Endothelial cell (in vitro differentiated cells): ENCODE results near the gene MAP3K2. TPM values are rescaled to one million over a fixed set of nuclear protein-coding genes. Genes with fewer than 3 reads are reported as not detected.

Source experiments
- DNase-seq: peaks from one replicate; pipeline ENCODE4 v3.0.0; 2021; ENCODE audit warnings: low spot score
- H3K27ac Mint-ChIP-seq: one replicate; pipeline ENCODE4 v1.8.0; 2021; ENCODE audit warnings: mixed read lengths, inconsistent platforms; ENCODE audit not compliant: unreplicated experiment
- H3K27me3 Mint-ChIP-seq: one replicate; pipeline ENCODE4 v1.8.0; 2021; ENCODE audit warnings: mild to moderate bottlenecking, moderate library complexity, mixed read lengths, inconsistent platforms; ENCODE audit not compliant: unreplicated experiment
- H3K36me3 Mint-ChIP-seq: one replicate; pipeline ENCODE4 v1.8.0; 2021; ENCODE audit warnings: mild to moderate bottlenecking, low read depth, mixed read lengths, inconsistent platforms; ENCODE audit not compliant: unreplicated experiment
- H3K4me1 Mint-ChIP-seq: one replicate; pipeline ENCODE4 v1.8.0; 2021; ENCODE audit warnings: mild to moderate bottlenecking, mixed read lengths, inconsistent platforms; ENCODE audit not compliant: unreplicated experiment
- H3K4me3 Mint-ChIP-seq: one replicate; pipeline ENCODE4 v1.8.0; 2021; ENCODE audit warnings: mild to moderate bottlenecking, mixed read lengths, inconsistent platforms; ENCODE audit not compliant: unreplicated experiment
- H3K9me3 Mint-ChIP-seq: one replicate; pipeline ENCODE4 v1.8.0; 2021; ENCODE audit warnings: mixed read lengths, inconsistent platforms; ENCODE audit not compliant: unreplicated experiment
- CTCF ChIP-seq: fragments of 200-600 bp; sonication (generic); IDR thresholded peaks from one replicate; pipeline ENCODE4 v1.5.0; 2021; ENCODE audit warnings: antibody characterized with exemption; ENCODE audit not compliant: unreplicated experiment
- total RNA-seq: library from RNA; stranded (reverse); fragmentation: NEBNext Ultra II Directional; extraction: Animal tissue kit (Norgen Biotek cat#: 25700); gene quantifications from one replicate; pipeline ENCODE4 v1.2.1, GENCODE V29; 2021; ENCODE audit not compliant: unreplicated experiment

Gene MAP3K2
- total RNA-seq, 1 donor from 2014 or later, result 27.3 TPM

GRCh38 chr2:127293386-127293747 is 94.4 kb downstream of the MAP3K2 start:
- Mint-ChIP-seq H3K36me3 (peaks cover 17% of the 10 kb centered on the region), H3K27ac (peak overlapping the region; percentile 75), H3K9me3 (no peaks in the 10 kb centered on the region), H3K4me3 (peak overlapping the region; percentile 99), H3K4me1 (peaks cover 15% of the 10 kb centered on the region), H3K27me3 (peaks cover 4% of the 10 kb centered on the region)
- no peak for TF ChIP-seq CTCF
- DNase-seq, result peak; percentile 8

- no peak for TF ChIP-seq CTCF
- Mint-ChIP-seq H3K4me1 (peaks cover 9% of the 10 kb centered on the region), H3K9me3 (no peaks in the 10 kb centered on the region), H3K4me3 (peak overlapping the region; percentile 57), H3K27ac (no peak overlapping the region), H3K36me3 (peaks cover 58% of the 10 kb centered on the region), H3K27me3 (peaks cover 2% of the 10 kb centered on the region)
- no peak for DNase-seq
These were observed 99.5 kb downstream of the MAP3K2 start for GRCh38 chr2:127288274-127288673.

- H3K36me3 Mint-ChIP-seq, result peaks cover 65% of the 10 kb centered on the region
- DNase-seq, result no peak
- H3K4me3 Mint-ChIP-seq, result peak overlapping the region; percentile 81
- H3K9me3 Mint-ChIP-seq, result no peaks in the 10 kb centered on the region
- TF ChIP-seq CTCF, result no peak
- no peaks in the 10 kb centered on the region for H3K4me1 Mint-ChIP-seq
- H3K27me3 Mint-ChIP-seq, result no peaks in the 10 kb centered on the region
- H3K27ac Mint-ChIP-seq, result no peak overlapping the region
These were observed 104.5 kb downstream of the MAP3K2 start for GRCh38 chr2:127283275-127283674.

GRCh38 chr2:127280693-127281092 is 107.1 kb downstream of the MAP3K2 start:
- no peaks in the 10 kb centered on the region for H3K27me3 Mint-ChIP-seq
- no peak overlapping the region for H3K27ac Mint-ChIP-seq
- peaks cover 61% of the 10 kb centered on the region for H3K36me3 Mint-ChIP-seq

GRCh38 chr2:127279781-127280180 is 108.0 kb downstream of the MAP3K2 start:
- Mint-ChIP-seq H3K4me3 (no peak overlapping the region), H3K27ac (no peak overlapping the region), H3K36me3 (peaks cover 62% of the 10 kb centered on the region), H3K4me1 (no peaks in the 10 kb centered on the region), H3K9me3 (no peaks in the 10 kb centered on the region), H3K27me3 (no peaks in the 10 kb centered on the region)
- TF ChIP-seq CTCF, result no peak
- DNase-seq, result no peak

More at GRCh38 chr2:127280693-127281092, 107.1 kb downstream of the MAP3K2 start:
- DNase-seq, result no peak
- H3K4me3 Mint-ChIP-seq, result no peak overlapping the region
- TF ChIP-seq CTCF, result no peak
- H3K9me3 Mint-ChIP-seq, result no peaks in the 10 kb centered on the region
- H3K4me1 Mint-ChIP-seq, result no peaks in the 10 kb centered on the region
